HG03520 (cell line): ENCODE measurements around the gene DRG2.

Experiments
- ATAC-seq: cut with Tn5 transposase; IDR thresholded peaks from one replicate; pipeline ENCODE4 v1.9.1; 2021; ENCODE audit warnings: mild to moderate bottlenecking, moderate library complexity; ENCODE audit not compliant: unreplicated experiment

Gene DRG2

DNA sequence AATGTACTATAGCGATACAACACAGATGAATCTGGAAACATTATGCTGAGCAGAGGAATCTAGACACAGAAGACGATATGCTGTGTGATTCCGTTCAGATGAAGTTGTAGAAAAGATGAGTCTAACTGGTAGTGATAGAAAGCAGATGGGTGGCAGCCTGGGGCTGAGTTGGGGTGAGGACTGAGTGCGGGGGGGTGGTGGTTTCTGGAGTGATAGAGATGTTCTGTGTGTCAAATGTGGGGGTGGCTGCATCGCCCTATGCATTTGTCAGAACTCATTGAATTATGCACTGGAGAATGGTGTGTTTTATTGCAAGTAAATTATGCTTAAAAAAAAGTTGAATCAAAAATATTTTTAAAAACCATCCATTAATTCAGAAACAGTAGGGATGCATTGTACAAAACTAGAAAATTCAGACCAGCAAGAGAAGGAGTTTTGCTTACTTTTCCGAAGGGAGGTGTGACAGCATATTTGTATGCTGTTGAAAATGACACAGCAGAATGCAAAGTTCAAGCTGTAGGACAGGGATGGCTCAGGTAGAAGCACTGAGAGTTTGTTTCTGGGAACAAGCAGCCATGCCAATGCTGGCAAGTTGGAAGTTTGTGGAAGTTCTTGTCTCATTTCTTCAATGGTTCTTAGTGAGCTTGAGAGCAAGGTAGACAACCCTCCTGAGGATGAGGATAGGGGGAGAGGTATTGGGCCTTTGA lies 13.0 kb upstream of the DRG2 start:
- no peak for ATAC-seq

- ATAC-seq, result no peak
These were observed 10.8 kb upstream of the DRG2 start for GRCh38 chr17:18076936-18077335.

DNA sequence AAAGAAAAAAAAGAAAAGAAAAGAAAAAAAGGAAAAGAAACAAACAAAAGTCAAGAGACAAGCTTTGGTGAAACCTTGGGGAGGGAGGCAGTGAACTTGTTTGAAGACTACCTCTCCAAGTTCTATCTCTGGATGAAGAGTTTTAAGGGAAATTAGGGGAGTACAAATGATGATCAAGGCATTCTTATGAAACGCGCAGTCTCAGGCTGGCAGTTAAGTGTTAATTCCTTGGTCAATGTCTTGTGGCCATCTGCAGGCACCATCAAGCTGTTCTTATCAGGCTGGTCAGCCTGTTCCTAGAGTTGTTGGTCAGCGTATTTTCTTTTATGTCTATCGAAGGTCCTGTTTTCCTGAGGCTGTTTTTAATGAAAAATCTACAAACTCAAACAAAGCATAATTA lies 8.2 kb upstream of the DRG2 start:
- ATAC-seq, result no peak

- no peak for ATAC-seq
These were observed 3.5 kb upstream of the DRG2 start for GRCh38 chr17:18084256-18084655.

DNA sequence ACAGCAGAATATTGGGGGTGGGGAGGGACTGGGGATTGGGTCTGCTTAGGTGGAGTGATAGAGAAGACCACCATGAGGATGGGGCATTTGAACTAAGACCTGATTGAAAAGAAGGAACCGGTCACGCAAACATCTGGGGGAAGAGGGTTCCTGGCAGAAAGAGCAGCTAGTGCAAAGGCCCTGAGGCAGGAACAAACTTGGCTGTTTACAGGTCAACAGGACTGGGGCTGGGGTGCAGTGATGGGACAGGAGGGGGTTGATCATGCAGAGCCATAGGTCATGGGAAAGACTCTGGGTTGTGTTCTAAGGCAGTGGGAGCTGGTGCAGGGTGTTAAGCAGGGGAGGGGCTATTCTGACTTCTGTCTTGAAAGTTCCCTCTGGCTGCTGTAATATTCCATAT lies 1.9 kb downstream of the DRG2 start:
- ATAC-seq, result no peak

DNA sequence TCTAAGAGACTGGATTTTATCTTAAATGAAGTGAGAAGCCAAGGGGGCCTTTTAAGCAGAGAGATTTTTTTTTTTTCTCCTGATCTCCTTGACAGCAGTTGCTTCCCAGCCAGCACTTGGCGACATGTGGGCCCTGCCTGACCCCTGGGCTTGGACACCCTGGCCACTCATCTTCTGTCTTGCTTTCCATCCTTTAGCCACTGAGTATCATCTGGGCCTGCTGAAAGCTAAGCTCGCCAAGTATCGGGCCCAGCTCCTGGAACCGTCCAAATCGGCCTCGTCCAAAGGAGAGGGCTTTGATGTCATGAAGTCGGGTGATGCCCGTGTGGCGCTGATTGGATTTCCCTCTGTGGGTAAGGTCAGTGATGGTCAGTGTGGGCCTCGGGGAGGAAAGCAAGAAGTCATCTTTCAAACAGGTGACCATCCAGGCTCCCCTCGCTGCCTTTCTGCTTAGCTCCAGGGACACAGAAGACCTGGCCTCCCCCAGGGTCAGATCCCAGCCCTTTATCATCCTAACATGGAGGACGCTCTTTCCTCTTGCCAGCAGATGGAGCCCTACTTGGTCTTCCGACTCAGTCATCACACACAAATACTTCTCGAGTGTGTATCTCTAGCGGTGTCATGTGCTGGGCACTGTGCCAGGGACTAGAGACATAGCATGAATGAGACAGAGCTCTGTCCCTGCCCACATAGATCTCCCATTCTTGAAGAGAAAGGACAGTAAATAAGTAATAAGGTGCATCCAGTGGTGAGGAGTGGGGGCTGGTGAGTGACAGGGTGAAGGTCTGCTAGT lies 6.1 kb downstream of the DRG2 start:
- no peak for ATAC-seq

GRCh38 chr17:18094409-18094807 lies 6.7 kb downstream of the DRG2 start:
- ATAC-seq, result no peak

- ATAC-seq, result no peak
These were observed 11.8 kb downstream of the DRG2 start for GRCh38 chr17:18099516-18099915.

DNA sequence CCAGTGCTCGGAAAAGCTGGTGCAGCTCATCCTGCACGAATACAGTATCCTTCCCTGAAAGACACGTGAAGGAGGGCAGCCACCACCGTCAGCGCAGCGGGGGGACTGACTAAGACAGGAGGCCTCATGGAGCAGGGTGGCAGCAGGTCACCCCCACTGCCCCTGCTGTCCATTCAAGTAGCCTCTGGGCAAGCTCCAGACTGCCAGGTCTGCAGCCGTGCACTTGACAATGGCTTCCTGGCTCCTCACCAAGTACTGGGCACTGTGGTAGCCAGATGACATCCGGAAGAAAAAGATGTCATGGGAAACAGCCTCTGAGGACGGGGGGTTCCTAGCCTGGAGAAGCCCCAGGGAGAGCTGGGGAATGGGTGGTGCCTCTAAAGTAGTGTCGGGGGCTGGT lies 12.9 kb downstream of the DRG2 start:
- no peak for ATAC-seq

- no peak for ATAC-seq
These were observed 14.1 kb downstream of the DRG2 start for GRCh38 chr17:18101828-18102227.

DNA sequence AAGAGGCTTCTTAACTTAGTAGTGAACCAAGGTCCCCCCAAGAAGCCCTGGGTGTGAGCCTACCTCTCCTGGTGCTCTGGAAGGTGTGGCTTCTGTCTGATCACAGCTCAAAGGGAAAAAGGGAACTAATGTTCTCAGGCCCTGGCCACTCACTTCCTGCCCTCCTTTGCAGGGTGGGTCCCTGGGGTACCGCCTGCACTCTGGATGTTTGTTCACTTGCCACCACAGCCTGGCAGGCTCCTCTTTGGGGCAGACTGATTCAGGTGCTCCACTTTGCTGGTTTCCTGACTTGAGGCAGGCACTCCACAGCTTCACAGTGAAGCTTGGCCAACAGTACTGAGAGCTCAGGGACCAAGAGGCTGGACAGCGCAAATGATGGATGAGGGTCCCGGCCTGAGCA lies 14.9 kb downstream of the DRG2 start:
- ATAC-seq, result no peak

DNA sequence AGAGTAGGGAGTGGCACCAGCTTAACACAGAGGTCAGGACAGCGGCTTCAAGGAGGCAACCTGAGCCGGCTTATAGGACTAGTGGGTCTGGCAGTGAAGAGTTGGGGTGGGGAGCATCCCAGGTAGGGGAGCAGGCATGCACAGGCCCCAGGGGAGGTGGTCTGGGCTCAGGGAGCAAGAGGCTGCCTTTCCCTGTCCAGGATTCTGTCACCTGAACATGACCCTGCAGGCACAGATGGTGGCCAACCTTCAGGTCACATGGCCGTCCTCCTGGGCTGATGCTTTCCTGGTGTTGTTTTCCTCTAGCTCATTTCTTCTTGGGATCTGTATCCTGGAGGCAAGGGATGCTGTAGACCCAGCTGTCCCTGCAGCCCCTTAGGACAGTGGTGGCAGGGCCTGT lies 17.3 kb downstream of the DRG2 start:
- no peak for ATAC-seq

DNA sequence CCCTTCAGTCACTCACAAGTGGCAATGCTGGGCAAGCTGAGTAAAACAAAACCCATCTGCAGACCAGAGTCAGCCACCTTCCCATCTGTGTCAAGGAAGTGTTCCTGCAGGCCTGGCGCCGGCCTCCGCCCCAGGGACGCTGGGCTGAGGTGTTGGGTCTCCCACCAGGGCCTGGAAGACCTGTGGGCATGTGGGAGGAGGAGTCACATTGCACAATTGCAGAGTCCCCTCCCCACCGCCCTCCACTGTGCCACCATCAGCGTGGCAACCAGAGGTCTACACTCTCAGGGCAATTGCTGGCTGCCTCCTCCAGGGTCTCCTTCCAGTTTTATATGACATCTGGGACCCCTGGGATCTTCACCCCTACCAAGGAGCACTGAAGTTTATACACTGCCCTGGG lies 17.8 kb downstream of the DRG2 start:
- no peak for ATAC-seq

GRCh38 chr17:18106211-18106610 lies 18.5 kb downstream of the DRG2 start:
- ATAC-seq, result no peak

- ATAC-seq, result no peak
These were observed 19.5 kb downstream of the DRG2 start for GRCh38 chr17:18107061-18107790.

- ATAC-seq, result no peak
These were observed 20.2 kb downstream of the DRG2 start for GRCh38 chr17:18107971-18108370.

DNA sequence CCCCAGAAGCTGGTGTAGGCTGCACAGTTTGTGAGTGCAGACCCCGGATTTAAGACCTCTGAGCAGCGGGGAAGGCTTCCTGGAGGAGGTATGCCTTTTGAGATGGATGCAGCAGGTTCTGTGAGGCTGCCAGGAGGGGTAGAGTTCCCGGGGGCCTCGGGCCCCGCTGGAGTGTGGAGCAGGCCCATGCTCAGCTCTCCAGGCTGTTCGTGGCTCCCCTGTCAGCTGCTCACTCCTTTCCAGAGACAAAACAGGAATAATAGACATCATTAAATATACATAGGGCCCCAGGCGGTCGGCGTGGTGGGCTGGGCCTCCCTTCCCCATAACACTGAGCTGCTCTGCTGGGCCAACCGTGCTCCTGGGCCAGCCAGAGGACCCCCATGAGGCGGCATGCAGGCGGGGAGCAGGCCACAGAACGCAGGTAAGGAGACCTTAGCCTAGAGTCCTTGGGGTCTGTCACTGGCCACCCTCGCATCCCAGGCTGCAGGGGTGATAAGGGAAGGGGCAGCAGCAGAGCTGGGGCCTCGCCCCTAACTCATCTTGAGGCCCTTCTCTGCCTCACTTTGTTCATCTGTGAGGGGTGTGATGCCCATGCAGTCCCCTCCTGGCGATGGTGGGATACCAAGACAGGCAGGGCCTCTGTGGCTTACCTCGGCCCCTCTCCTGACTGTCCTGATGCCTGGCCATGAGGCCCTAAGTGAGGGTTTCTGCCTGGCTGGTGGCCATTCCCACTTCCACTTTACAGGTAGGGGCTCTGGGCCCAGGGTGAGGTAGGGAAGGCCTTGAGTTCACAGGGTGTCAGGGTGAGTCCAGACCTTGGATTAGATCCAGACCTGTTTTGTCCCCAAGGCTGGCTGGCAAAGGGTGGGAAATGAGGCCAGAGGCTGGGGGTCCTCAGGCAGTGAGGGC lies 20.9 kb downstream of the DRG2 start, which contains the start of gene MYO15A:
TSS of gene MYO15A (plus strand) at position 356 of the 912 bp plus-strand sequence. CDS start 10,045 bp downstream, outside the sequence.
- ATAC-seq, result no peak

- no peak for ATAC-seq
These were observed 22.3 kb downstream of the DRG2 start for GRCh38 chr17:18109935-18110485.

DNA sequence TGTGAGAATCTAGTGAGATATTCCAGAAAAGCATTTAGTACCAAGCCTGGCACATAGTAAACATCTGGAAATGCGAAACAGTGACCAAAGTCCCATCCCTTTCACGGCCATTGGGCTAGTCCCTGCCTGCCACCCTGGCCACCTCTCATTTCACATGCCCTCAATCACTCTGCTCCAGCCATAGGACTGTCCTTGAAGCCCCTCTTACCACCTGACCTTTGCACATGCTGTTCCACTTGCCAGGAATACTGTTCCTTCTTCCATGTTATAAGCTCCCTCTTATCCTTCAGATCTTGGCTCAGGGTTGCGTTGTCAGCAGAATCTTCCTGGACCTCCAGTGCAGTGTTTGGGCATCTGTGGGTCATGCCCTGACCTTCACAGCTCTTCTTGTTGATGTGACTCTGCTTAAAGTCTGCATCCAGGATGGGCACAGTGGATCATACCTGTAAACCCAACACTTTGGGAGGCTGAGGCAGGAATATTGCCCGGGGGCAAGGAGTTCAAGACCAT lies 22.9 kb downstream of the DRG2 start:
- no peak for ATAC-seq

GRCh38 chr17:18111330-18111971 lies 23.7 kb downstream of the DRG2 start:
- no peak for ATAC-seq
